ENCODE results near the gene TSHZ2. TPM values are rescaled to one million over a fixed set of nuclear protein-coding genes. Genes with fewer than 3 reads are reported as not detected.

The TSHZ2 gene
- total RNA-seq, 1 experiment from 2014 or later = 0.20 TPM

- H3K4me1 Mint-ChIP-seq = peaks cover 17% of the 10 kb centered on the region
- ChIA-PET CTCF (interaction anchor here (0.6 kb wide), 1 partner anchor 1375 kb away, joined by 4 read pairs; no protein-coding TSS in a partner anchor), POLR2A (no interaction called here)
- no peak overlapping the region for H3K27ac Mint-ChIP-seq
- peaks cover 5% of the 10 kb centered on the region; the same call in 1 of the 2 replicates for H3K36me3 Mint-ChIP-seq
- H3K4me3 Mint-ChIP-seq = no peak overlapping the region
- ATAC-seq (no peak), DNase-seq (ENCODE audit: low spot score) (no peak)
- H3K27me3 Mint-ChIP-seq (ENCODE audit: low read depth) = no peaks in the 10 kb centered on the region
- no peak for TF ChIP-seq ZNF281 (CRISPR knock-in tag; IDR thresholded peaks at IDR 0.05)
- TF ChIP-seq NR2C2 (CRISPR knock-in tag; IDR thresholded peaks at IDR 0.05) = no peak
- no peak for TF ChIP-seq ZNF138 (CRISPR knock-in tag; conservative IDR thresholded peaks at IDR 0.05)
- no peak for TF ChIP-seq HMGXB4 (CRISPR knock-in tag; IDR thresholded peaks at IDR 0.05)
- TF ChIP-seq AR (CRISPR knock-in tag; IDR thresholded peaks at IDR 0.05) = no peak
- no peak for TF ChIP-seq SMAD3 (CRISPR knock-in tag; IDR thresholded peaks at IDR 0.05; ENCODE audit: borderline replicate concordance)
- TF ChIP-seq ZNF232 (CRISPR knock-in tag; IDR thresholded peaks at IDR 0.05) = no peak
- TF ChIP-seq ETV6 (CRISPR knock-in tag; IDR thresholded peaks at IDR 0.05) = no peak
- TF ChIP-seq ZMAT4 (CRISPR knock-in tag; IDR thresholded peaks at IDR 0.05) = no peak
- TF ChIP-seq ZNF423 (CRISPR knock-in tag; IDR thresholded peaks at IDR 0.05) = no peak
- TF ChIP-seq ZBTB43 (CRISPR knock-in tag; IDR thresholded peaks at IDR 0.05) = no peak
- no peak for TF ChIP-seq NFYB (CRISPR knock-in tag; conservative IDR thresholded peaks at IDR 0.05; ENCODE audit: low read depth)
- TF ChIP-seq TP53 (CRISPR knock-in tag; IDR thresholded peaks at IDR 0.05) = no peak
- TF ChIP-seq ATF2 (CRISPR knock-in tag; IDR thresholded peaks at IDR 0.05; ENCODE audit: borderline replicate concordance, low read depth) = no peak
- TF ChIP-seq SOX15 (CRISPR knock-in tag; IDR thresholded peaks at IDR 0.05) = no peak
- TF ChIP-seq SMAD4 (CRISPR knock-in tag; IDR thresholded peaks at IDR 0.05) = no peak
- TF ChIP-seq ZNF219 (CRISPR knock-in tag; IDR thresholded peaks at IDR 0.05; ENCODE audit: borderline replicate concordance) = no peak
- H3K9me3 Mint-ChIP-seq = peaks cover 7% of the 10 kb centered on the region
Measured at GRCh38 chr20:53493311-53493857, 521.2 kb downstream of the TSHZ2 start.

Measured in WTC11 (cell line).